Measurements from ENCODE around the gene ADGRG2.

- peak; percentile 81 for TF ChIP-seq CTCF (tag by site-specific recombination; IDR thresholded peaks at IDR 0.05)
- TF ChIP-seq ZNF354C (tag by site-specific recombination; IDR thresholded peaks at IDR 0.05; ENCODE audit: borderline replicate concordance, low read depth): no peak
- no peak for TF ChIP-seq ZNF169 (tag by site-specific recombination; IDR thresholded peaks at IDR 0.05)
- TF ChIP-seq ZNF335 (tag by site-specific recombination; conservative IDR thresholded peaks at IDR 0.05): peak; percentile 82
- TF ChIP-seq RBAK (tag by site-specific recombination; IDR thresholded peaks at IDR 0.05): no peak
- TF ChIP-seq ZNF24 (tag by site-specific recombination; IDR thresholded peaks at IDR 0.05): peak; percentile 62
- no peak for TF ChIP-seq ZNF157 (tag by site-specific recombination; IDR thresholded peaks at IDR 0.05)
- TF ChIP-seq ZNF214 (tag by site-specific recombination; IDR thresholded peaks at IDR 0.05; ENCODE audit: borderline replicate concordance): no peak
- no peak for TF ChIP-seq ZNF560 (tag by site-specific recombination; IDR thresholded peaks at IDR 0.05; ENCODE audit: borderline replicate concordance)
- TF ChIP-seq ZNF530 (tag by site-specific recombination; IDR thresholded peaks at IDR 0.05; ENCODE audit: low read depth): no peak
Observed at GRCh38 chrX:18984381-18985185, 137.7 kb downstream of the ADGRG2 start.

Data from HEK293 (cell line).